Gastroesophageal sphincter (tissue), 3 donors: ENCODE measurements around the gene MATN4.

Source experiments
- EP300 ChIP-seq: sonication (generic); formaldehyde crosslinking; IDR thresholded peaks from one replicate; pipeline ENCODE4 v1.6.1; 2017; ENCODE audit warnings: antibody characterized with exemption, mild to moderate bottlenecking
- POLR2A ChIP-seq, 2 donors: fragments of 450-650 bp; IDR thresholded peaks; one replicate each; pipeline ENCODE4 v1.6.1; 2017; ENCODE audit warnings: antibody characterized with exemption in 2 of 2, mild to moderate bottlenecking in 2 of 2, moderate library complexity in 1 of 2
- POLR2AphosphoS5 ChIP-seq: sonication (generic); formaldehyde crosslinking; IDR thresholded peaks from one replicate; pipeline ENCODE4 v1.6.1; 2017; ENCODE audit warnings: antibody characterized with exemption
- TF ChIP-seq, protein P1 (sequence below), 4 experiments: fragments of 200-600 bp in 2 of 4; fragments of 450-650 bp in 2 of 4; sonication (generic) in 1 of 4; IDR thresholded peaks; one replicate each; pipeline ENCODE4 v1.5.1; 2017 to 2019; ENCODE audit warnings: antibody characterized with exemption in 4 of 4, mild to moderate bottlenecking in 2 of 4, moderate library complexity in 2 of 4

GRCh38 chr20:45346851-45347250 lies 38.8 kb upstream of the MATN4 start:
- TF ChIP-seq, protein P1, sequence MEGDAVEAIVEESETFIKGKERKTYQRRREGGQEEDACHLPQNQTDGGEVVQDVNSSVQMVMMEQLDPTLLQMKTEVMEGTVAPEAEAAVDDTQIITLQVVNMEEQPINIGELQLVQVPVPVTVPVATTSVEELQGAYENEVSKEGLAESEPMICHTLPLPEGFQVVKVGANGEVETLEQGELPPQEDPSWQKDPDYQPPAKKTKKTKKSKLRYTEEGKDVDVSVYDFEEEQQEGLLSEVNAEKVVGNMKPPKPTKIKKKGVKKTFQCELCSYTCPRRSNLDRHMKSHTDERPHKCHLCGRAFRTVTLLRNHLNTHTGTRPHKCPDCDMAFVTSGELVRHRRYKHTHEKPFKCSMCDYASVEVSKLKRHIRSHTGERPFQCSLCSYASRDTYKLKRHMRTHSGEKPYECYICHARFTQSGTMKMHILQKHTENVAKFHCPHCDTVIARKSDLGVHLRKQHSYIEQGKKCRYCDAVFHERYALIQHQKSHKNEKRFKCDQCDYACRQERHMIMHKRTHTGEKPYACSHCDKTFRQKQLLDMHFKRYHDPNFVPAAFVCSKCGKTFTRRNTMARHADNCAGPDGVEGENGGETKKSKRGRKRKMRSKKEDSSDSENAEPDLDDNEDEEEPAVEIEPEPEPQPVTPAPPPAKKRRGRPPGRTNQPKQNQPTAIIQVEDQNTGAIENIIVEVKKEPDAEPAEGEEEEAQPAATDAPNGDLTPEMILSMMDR (IDR thresholded peaks at IDR 0.05): no peak
- TF ChIP-seq POLR2A (IDR thresholded peaks at IDR 0.05) (no peak), POLR2AphosphoS5 (no peak), EP300 (no peak)
